ENCODE measurements around the gene RNF208.

The RNF208 gene

DNA sequence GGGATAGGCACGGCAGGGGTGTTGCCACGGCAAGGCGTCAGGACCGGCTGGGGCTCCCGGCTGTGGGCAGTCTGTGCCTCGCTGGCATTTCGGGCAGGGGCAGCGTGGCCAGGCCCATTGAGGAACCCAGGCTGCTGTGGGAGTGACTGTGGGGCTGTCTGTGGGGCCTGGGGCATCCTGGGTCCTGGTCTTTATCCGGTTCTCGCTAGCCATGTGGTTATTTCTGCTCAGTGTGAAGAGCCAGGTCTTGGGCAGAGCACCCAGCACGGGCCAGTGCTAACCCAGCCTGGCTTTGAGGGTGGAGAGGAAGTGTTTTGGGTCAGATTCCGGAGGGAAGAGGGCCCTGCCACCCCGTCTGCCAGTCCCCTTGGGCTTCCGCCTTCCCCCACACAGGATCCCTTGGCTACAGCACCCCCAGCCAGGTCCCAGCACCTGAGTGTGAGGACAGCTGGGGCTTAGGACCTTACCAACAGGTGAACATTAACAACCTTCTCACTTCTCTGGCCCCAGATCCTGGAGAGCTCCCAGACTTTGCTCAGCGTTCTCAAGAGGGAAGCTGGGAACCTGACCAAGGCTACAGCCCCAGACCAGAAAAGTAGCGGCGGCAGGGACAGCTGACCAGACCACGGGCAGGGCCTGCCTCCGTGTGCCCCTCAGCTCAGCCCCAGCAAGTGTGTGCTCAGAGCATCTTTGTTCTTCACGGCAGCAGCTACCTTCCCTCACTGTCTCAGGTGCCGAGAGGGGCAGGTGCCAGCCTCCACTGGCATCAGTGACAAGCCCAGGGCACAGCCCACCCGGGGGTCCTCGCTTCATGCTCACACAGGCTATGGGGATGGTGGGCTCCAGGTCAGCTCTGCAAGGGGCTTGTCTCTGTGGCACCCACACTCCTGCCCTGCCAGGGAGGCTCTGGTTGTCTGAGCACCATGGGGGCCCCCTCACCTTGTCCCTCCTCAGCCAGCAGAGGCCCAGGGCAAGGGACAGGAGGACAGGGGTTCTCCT lies 32.4 kb downstream of the RNF208 start:
- DNase-seq = no peak

DNA sequence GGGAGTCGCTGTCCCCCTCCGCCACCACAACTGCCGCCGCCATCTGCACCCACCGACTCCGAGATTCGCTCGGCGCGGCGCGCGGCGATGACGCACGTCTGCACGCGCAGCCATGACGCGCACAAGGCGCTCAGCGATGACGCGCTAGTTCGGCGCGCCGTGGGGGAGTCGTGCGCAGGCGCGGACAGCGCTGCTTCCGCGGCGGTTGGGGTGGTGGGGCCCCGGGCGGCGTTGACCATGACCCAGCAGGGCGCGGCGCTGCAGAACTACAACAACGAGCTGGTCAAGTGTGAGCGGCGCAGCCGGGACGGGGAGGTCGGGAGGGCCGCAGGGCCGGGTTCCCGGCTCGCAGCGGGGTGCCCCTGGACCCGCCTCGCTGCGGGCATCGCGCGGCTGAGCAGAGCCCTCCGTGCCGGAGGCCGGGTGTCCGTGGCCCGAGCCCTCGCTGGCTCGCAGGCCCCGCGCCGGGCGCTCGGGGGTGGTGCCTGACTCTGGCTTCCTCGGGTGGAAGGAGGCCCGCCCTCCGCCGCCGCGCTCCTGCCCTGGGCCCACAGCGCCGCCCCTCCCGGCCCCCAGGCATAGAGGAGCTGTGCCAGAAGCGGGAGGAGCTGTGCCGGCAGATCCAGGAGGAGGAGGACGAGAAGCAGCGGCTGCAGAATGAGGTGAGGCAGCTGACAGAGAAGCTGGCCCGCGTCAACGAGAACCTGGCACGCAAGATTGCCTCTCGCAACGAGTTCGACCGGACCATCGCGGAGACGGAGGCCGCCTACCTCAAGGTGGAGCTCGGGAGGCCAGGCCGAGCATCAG lies 33.3 kb downstream of the RNF208 start, which contains the start of the genes ANAPC2 and SSNA1:
Gene ANAPC2, minus strand, starts transcription at position 71 of the 807 bp plus-strand sequence. Its CDS starts 28 bp downstream, at position 43.
Gene SSNA1, plus strand, starts transcription at position 187 of the 807 bp plus-strand sequence. Its CDS starts 51 bp downstream, at position 238.
- peak; percentile 93 for DNase-seq

DNA sequence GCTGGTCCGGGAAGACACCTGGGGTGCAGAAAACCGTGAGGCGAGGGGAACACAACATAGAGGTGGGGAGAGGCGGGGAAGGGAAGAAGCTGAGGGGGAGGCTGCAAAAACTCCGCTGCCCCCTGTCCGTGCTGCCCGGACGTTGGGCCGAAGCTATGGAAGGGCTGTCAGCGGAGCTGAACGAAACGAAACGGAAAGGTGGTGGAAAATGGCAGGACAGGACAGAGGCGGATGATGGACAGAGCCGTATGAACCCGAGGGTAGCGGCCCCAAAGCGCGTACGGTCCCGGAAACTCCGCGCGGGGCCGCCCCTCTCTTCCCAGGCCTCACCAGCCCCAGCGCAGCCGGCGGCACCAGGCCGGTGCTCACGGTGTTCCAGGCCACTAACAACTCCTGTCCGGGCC lies 34.0 kb downstream of the RNF208 start:
- no peak for DNase-seq

DNA sequence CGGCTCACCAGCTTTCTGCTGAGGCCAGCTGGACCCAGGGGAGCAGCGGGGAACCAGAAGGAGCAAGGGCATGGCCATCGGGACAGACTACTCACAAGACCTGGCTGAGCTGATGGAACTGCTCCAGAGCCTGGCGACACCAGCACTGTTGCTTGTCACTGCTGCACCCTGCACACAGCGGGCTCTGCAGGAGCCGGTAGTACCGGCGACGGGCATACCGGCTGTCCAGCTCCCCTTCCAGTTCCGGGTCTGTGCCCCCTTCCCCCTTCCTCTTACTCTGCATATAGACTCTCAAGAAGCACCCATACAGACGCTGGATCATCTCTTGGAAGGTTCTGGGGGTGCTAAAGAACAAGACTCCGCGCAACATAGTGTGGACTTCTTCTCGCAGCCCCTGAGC lies 34.7 kb downstream of the RNF208 start:
- no peak for DNase-seq

DNA sequence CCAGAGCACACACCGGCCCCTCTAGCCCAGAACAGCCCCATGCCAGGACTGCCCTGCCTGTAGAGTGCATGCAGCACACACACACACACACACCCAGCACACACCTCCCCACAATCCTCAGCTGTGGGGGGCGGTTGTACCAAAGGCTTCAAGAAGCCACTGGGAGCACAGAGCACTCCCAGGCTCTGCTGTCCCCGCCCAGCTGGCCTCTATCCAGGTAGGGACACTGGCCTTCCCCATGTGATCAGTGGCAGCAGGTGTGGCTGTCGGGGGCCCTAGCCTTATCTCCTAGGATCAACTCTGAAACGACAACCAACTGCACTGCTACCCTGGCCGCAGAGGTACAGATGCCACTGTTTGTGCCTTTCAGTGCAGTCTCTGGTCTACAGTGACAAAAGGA lies 35.7 kb downstream of the RNF208 start:
- DNase-seq = no peak

DNA sequence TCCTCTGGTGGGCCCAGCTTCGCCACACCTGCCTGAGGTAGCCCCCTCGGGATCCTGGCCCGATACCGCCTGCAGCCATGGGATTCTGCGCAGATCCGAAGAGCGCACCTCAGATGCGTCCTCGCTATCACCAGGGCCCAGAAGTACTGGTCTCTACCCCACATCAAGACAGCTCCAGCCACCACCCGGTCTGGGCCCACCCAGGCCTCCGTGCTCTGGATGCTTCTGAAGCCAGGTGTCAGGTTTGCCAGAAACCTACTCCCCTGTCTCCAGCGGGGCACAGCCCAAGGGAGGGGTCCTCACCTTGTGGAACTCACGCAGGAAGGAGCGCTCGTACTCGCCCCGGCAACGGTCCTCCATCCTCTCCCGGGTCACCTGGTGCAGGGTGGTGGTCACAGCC lies 36.1 kb downstream of the RNF208 start:
- no peak for DNase-seq

DNA sequence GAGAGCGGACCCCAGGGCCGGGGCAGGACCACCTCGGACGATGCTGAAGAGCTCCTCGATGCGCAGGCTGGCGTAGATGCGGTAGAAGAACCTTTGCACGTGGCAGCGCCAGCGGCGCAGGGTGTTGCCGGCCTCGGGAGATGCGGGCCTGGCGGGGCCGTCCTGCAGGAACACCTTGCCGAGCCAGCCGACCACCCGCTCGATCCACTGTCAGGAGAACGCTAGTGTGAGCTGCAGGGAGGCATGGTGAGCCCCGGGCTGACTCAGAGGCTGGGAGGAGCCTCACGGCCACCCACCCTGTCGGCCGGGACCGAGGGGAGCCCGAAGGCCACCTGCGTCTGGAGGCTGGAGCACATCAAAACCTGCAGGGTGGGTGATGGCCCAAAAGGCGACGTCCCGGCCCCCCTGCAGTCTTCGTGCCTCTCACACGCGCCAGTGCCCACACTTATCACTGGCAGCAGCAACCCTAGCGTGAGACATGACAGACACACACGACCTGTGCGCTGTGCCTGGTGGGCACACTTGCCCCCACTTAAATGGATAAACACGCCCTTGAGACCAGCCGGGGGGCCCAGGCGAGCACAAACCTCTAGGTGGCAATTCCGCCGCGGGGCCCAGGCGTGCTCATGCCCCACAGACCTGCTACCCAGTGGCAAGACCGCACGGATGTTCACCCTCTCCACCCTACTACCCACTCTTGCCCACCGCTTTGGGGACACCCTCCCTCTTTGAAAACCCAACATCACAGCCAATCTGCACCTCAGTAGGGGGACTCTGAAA lies 37.0 kb downstream of the RNF208 start:
- no peak for DNase-seq

DNA sequence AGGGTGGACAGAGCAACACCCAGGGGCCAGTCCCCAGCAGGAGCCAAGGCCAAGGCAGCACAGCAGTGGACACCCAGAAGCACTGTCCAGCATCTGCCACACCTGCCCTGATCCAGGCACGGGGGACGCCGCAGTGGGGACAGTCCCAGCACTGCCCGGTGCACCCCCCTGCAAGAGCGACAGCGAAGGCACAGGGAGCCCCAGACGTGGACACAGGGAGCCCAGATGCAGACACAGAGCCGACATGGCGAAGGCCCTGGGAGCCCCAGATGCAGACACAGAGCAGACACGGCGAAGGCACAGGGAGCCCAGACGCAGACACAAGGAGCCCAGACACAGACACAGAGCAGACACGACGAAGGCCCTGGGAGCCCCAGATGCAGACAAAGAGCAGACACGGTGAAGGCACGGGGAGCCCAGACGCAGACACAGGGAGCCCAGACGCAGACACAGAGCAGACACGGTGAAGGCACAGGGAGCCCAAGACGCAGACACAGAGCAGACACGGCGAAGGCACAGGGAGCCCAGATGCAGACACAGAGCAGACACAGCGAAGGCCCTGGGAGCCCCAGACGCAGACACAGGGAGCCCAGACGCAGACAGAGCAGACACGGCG lies 38.0 kb downstream of the RNF208 start:
- DNase-seq = no peak

DNA sequence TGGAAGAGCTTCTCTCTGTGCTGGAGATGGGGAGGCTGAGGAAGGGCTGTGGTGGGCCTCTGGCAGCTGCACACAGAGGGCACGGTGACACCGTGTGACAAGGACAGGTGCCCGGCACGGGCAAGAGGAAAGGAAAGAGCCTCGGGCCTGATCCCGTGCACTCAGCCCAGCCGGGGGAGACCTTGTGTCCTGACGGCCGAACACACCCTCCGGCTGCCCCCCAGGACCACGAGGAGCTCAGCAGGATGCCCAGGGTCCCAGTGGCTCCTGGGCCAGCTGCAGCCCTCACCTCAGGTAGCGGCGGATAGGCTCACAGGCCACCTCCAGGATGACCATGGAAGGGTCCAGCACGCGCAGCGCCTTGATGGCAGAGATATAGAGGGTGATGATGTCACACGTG lies 39.2 kb downstream of the RNF208 start:
- no peak for DNase-seq

DNA sequence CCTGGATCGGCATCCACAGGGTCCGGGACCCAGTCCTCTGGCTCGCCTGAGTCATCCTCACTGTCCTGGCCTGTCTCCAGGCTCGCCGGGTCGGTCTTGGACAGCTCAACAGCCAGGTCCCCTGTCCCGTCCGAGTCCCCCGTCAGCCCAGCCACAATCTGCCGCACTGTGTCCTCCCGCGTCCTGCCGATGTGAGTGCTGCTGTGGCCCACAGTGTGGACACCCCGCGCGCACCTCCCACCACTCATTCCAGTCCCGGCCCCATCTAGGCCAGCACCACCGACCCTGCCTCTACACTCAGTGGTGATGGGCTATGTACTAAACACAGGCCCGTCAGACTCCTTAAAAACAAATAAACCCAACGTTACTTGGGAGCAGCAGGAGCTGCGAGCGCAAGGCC lies 40.4 kb downstream of the RNF208 start:
- no peak for DNase-seq

DNA sequence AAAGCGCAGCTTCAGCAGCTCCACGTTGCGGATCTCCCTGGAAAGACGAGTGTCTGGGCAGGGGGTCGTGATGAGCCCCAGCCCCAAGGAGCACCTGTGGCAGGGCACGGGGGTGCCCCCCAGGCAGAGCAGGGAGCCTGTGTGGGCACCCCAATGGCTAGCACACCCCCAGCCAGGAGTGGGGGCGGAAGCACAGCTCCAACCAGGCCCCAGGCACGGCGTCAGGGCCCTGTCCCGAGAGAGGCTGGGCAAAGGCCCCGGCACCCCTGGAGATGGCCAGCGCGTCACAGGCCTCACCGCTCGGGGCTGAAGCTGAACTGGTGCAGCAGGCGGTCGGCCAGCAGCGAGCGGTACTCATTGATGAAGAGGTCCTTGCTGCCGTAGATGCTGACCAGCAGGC lies 41.5 kb downstream of the RNF208 start:
- DNase-seq = no peak

DNA sequence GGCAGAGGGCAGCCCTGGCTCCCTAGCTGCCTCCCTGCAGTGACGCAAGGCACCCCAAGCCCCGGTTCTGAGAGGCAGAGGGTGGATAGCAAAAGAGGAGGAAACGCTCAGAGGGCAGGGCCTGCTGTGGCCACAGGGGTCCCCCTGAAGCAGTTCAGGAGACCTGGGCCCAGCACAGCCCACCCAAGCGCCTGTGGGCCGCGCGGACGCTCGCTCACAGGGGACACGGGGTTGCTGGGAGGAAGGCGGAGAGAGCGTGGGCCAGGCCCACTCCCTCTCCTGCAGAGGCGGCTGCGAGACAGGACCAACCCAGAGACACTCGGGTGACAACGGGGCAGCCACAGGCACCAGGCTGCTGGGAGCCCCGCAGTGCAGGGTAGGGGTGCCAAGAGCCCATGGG lies 42.3 kb downstream of the RNF208 start:
- DNase-seq = no peak

DNA sequence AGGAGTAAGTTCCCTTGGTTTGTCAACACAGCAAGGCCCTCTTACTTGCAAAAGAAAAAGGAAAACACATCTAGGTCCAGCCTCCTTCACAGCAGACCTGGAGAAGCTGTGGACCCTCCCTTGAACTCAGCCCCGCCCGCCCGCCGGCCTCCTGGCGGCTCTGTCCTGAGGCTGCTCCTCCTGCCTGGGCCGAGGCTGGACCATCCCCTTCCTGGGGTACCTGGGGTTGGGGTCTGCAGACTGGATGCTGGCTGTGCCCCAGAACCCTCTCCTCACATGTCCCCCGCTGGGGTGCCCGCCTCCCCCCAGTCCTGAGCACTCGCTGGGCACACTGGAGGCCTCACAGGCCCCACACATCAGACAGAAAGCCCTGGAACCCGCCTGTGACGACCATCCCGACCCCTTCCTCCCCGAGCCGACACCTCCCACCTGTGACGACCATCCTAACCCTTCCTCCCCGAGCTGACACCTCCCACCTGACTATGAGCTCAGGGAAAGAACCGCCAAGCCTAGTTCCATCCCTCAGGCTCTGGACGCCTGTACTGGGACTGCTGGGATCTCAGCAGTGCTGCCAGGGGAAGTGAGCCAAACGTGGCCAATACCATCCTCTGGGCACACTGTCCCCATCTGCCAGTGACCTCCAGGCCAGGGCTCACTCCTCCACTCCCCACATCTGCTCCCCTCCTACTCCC lies 43.0 kb downstream of the RNF208 start:
- no peak for DNase-seq

DNA sequence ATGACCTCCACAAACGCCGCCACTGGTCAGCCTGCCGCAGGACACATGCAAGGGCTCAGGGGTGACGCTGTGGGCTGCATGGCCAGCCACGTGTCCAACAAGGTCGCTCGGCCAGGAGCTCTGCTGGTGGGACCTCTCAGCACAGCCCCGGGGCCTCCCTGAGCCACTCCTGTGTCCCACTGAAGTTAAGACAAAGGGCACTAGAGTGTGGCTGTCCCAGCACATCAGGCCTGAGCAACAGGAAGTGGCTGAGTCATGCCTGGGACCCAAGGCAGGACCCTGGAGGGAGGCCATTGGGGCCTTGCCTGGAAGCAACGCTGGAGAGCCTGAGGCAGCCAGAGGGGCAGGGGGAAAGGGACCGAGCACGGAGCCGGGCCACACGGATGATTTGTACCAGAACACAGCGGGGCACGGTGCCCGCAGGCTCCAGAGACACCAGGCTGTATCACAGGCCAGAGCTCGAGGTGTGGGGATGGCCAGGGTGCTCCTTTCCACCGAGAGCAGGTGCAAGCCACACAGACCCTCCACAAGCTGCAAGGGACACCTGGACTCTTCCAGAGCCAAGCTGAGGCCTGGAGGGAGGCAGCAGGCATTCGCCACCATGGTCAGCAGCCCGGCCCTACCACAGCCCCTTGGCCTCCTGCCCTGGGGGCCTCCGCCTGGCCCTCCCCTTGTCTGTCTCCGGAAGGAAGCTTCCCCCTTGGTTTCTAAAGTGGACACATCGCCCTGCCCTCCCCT lies 43.7 kb downstream of the RNF208 start:
- no peak for DNase-seq

DNA sequence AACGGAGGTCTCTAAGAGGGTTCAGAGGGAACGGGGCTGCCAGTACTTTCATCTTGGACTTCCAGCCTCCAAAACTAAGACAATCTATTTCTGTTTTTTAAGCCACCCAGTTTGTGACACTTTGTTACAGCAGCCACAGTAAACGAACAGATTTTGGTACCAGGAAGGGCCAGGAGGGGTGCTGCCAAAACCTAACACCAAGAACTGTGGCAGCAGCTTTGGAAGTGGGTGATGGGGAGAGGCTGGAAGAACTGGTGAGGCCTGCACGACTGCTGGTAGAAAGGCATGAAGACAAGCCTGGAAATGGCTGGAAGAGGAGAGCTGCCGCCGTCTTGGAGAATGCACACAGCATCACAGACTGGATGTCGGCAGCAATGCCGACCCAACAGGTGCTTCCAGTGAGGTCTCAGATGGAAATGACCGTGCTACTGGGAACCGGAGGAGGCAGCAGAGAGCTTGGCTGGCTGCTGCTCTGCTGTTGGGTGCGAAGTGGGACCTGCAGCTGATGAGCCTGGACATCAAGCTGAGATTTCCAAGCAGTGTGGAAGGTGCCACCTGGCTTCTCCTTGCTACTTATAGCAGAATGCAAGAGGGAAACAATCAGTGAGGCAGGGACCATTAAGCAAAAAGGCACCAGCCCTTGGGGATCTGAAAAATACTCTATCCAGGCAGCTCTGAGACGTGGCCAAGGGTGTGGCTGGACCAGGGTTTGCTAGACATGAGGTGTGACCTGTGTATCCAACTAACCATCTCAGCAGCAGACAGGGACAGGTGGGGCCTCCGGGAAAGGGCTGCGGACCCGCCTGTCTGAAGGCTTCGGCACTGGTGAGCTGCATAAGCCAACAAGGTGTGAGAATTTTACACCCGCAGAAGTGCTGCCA lies 45.5 kb downstream of the RNF208 start:
- peak; percentile 18 for DNase-seq

DNA sequence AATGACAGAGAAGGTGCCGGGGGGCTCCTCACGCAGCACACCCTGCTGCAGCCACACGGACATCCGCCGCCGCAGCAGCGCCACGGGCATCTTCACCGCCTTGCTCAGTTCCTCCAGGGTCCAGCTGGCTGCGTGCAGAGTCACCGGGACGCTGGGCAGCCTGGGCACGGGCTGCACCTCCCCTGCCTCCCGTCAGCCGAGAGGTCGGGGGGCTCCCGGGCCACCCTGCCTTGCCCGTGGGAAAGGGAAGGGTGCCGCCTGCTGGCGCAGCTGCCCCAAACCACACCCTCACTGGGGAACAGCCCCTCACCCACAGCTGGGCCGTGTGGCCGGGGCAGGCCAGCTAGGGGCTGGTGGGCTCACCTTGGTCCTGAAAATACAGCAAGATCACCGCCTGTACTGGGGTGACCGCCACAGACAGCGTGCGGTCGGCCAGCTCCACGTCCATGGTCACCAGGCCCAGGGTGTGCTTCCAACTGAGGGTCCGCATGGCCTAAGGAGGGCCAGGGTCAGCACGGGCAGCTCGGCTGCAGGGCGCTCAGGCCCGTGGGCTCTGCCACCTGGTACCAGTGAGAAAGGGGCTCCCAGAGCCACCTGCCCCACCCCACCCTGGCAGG lies 46.6 kb downstream of the RNF208 start:
- DNase-seq = no peak

DNA sequence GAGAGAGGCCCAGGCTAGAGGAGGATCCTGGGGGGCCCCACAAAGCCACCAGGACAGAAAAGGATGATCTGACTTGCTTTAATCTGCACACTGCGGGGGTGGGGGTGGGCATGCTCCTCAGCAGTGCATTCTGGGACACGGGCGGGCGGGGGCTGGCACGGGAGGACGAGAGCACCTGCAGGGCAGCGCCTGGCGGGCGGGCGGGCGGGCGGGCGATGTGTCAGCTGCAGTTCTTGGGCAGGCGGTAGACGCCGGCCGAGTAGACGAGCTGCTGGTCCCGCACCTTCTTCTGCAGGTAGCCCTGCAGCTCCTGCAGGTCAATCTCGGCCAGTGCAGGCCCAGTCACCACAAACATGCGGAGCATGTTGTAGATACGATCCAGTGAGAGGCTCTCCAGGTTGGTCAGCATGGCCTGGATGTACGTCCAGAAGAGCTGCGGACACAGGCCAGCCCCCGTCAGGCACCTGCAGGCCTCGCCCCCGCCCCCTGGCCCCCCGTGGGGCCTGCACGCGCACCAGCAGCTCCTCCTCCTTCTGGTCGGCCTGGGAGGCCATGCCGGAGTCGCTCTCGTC lies 47.2 kb downstream of the RNF208 start:
- no peak for DNase-seq

DNA sequence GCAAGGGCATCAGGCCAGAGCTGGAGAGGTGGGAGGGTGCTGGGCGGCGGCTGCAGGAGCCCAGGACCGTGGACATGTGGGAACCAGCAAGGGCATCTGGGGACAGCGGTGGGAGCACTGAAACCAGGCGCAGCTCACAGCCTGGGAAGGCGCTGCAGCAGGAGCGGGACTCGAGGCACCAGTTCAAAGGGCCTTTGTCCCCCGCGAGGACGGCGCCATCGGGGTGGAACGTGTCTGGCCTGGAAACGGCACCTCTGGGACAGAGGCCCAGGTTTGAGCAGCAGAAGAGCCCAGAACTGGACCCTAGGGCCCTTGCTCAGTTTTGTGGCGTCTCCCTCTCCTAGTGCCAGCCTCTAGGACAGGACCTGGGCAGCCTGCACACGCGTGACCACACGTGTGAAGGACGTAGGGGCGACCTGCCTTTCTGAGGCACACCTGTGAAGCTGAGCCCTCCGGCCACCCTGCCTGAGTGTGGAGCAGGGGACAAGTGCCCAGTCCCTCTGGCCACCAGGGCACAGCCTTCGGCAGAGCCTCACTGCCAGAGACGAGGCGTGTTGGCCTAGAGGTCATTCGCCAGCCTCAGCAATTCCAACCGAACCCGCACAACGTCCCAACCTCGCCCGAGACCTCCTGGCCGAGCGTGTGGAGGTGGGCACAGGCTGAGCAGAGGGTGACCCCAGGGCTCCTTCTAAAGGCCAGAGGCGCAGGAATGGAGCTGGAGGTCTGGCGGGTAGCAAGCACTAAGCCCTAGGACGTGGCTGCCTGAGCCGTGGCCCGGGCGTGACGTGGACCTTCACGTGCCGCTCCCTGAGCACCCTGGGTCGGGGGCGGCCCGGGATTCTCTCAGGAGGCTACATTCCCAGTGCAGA lies 48.0 kb downstream of the RNF208 start:
- no peak for DNase-seq

Data from activated naive CD4-positive, alpha-beta T cell treated with Interleukin-2 at 50 U/mL for 16 hours (primary cell).